SU-DHL-6 (cell line): ENCODE measurements around the gene DPP6.

Source experiments
- EZH2phosphoT487 ChIP-seq: fragments of 200-600 bp; sonication (generic), shearing (Covaris generic); conservative IDR thresholded peaks from 2 replicates; pipeline ENCODE4 v1.6.1; 2018; ENCODE audit warnings: mild to moderate bottlenecking, antibody characterized with exemption, low read length, moderate library complexity, mixed read lengths
- TF ChIP-seq, protein P1 (sequence below): fragments of 200-600 bp; sonication (generic); IDR thresholded peaks from one replicate; pipeline ENCODE4 v1.5.1; 2017; ENCODE audit warnings: antibody characterized with exemption, mild to moderate bottlenecking, low read length, moderate library complexity; ENCODE audit not compliant: insufficient read depth, poor library complexity, severe bottlenecking

DNA sequence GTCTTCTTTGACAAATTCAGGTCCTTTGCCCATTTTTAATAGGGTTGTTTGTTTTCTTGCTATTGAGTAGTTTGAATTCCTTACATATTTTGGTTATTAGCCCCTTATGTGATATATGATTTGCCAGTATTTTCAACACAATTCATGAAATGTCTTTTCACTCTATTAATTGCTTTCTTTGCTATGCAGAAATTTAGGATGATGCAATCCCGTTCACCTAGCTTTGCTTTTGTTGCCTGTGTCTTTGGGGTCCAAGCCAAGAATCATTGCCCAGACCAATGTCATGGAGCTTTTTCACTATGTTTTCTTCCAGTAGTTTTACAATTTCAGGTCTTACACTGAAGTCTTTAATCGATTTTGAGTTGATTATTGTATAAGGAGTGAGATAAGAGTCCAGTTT is 796.3 kb downstream of the DPP6 start:
- TF ChIP-seq, protein P1, sequence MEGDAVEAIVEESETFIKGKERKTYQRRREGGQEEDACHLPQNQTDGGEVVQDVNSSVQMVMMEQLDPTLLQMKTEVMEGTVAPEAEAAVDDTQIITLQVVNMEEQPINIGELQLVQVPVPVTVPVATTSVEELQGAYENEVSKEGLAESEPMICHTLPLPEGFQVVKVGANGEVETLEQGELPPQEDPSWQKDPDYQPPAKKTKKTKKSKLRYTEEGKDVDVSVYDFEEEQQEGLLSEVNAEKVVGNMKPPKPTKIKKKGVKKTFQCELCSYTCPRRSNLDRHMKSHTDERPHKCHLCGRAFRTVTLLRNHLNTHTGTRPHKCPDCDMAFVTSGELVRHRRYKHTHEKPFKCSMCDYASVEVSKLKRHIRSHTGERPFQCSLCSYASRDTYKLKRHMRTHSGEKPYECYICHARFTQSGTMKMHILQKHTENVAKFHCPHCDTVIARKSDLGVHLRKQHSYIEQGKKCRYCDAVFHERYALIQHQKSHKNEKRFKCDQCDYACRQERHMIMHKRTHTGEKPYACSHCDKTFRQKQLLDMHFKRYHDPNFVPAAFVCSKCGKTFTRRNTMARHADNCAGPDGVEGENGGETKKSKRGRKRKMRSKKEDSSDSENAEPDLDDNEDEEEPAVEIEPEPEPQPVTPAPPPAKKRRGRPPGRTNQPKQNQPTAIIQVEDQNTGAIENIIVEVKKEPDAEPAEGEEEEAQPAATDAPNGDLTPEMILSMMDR, result no peak
- TF ChIP-seq EZH2phosphoT487, result no peak
